SK-N-SH treated with all-trans-retinoic acid at 6 μM for 48 hours (cell line): ENCODE results near the gene ADAMTS2.

ENCODE experiments used
- ATAC-seq: fragments of 200-7000 bp; cut with Tn5 transposase; 3 replicates; pipeline ENCODE4 v1.9.1; 2020; ENCODE audit warnings: mild to moderate bottlenecking, moderate library complexity
- ARNTL ChIP-seq: fragments of 450-650 bp; formaldehyde crosslinking; IDR thresholded peaks from 2 replicates; pipeline ENCODE4 v1.5.0; 2020; ENCODE audit warnings: low read depth, mild to moderate bottlenecking, moderate library complexity, borderline replicate concordance
- BACH2 ChIP-seq: fragments of 250-450 bp; sonication (Bioruptor Pico); IDR thresholded peaks from 2 replicates; pipeline ENCODE4 v1.9.0; 2021; ENCODE audit warnings: mild to moderate bottlenecking, borderline replicate concordance
- CREB5 ChIP-seq: fragments of 250-450 bp; sonication (Bioruptor Pico); IDR thresholded peaks from 2 replicates; pipeline ENCODE4 v1.5.1; 2020; ENCODE audit warnings: low read depth, mild to moderate bottlenecking, moderate library complexity
- CSDC2 ChIP-seq: fragments of 250-450 bp; sonication (Bioruptor Pico); IDR thresholded peaks from 2 replicates; pipeline ENCODE4 v1.5.0; 2020; ENCODE audit warnings: mild to moderate bottlenecking, moderate library complexity
- ESRRG ChIP-seq: fragments of 250-450 bp; sonication (Bioruptor Pico); IDR thresholded peaks from 2 replicates; pipeline ENCODE4 v1.6.1; 2021; ENCODE audit warnings: mild to moderate bottlenecking
- GLIS3 ChIP-seq: fragments of 250-450 bp; sonication (Bioruptor Pico); IDR thresholded peaks from 2 replicates; pipeline ENCODE4 v1.5.0; 2020; ENCODE audit warnings: mild to moderate bottlenecking, moderate library complexity
- ISL1 ChIP-seq: fragments of 250-450 bp; sonication (Bioruptor Pico); IDR thresholded peaks from 2 replicates; pipeline ENCODE4 v2.1.2; 2022; ENCODE audit warnings: mild to moderate bottlenecking, moderate library complexity
- OSR1 ChIP-seq: fragments of 250-450 bp; sonication (Bioruptor Pico); IDR thresholded peaks from 2 replicates; pipeline ENCODE4 v1.8.0; 2022; ENCODE audit warnings: moderate library complexity, mild to moderate bottlenecking, inconsistent platforms
- PATZ1 ChIP-seq: fragments of 250-450 bp; sonication (Bioruptor Pico); IDR thresholded peaks from 2 replicates; pipeline ENCODE4 v1.8.0; 2020; ENCODE audit warnings: mild to moderate bottlenecking, moderate library complexity, borderline replicate concordance
- POU6F1 ChIP-seq: fragments of 250-450 bp; sonication (Bioruptor Pico); IDR thresholded peaks from 2 replicates; pipeline ENCODE4 v1.8.0; 2021; ENCODE audit warnings: low read depth, mild to moderate bottlenecking, moderate library complexity, borderline replicate concordance
- PPARA ChIP-seq: fragments of 250-450 bp; sonication (Bioruptor Pico); IDR thresholded peaks from 2 replicates; pipeline ENCODE4 v1.5.0; 2020; ENCODE audit warnings: mild to moderate bottlenecking, borderline replicate concordance
- SNAI2 ChIP-seq: fragments of 250-450 bp; sonication (Bioruptor Pico); IDR thresholded peaks from 2 replicates; pipeline ENCODE4 v1.5.0; 2020; ENCODE audit warnings: mild to moderate bottlenecking, moderate library complexity
- TCF4 ChIP-seq: fragments of 250-450 bp; sonication (Bioruptor Pico); IDR thresholded peaks from 2 replicates; pipeline ENCODE4 v1.8.0; 2021; ENCODE audit warnings: mild to moderate bottlenecking, moderate library complexity, borderline replicate concordance
- TOX ChIP-seq: fragments of 250-450 bp; sonication (Bioruptor Pico); IDR thresholded peaks from 2 replicates; pipeline ENCODE4 v1.8.0; 2021; ENCODE audit warnings: mild to moderate bottlenecking, moderate library complexity, borderline replicate concordance
- TSHZ2 ChIP-seq: fragments of 250-450 bp; sonication (Bioruptor Pico); IDR thresholded peaks from 2 replicates; pipeline ENCODE4 v1.5.0; 2020; ENCODE audit warnings: mild to moderate bottlenecking, moderate library complexity
- ZC3H10 ChIP-seq: fragments of 250-450 bp; sonication (Bioruptor Pico); IDR thresholded peaks from 2 replicates; pipeline ENCODE4 v1.5.1; 2021; ENCODE audit warnings: mild to moderate bottlenecking, moderate library complexity
- ZFP3 ChIP-seq: fragments of 250-450 bp; sonication (Bioruptor Pico); IDR thresholded peaks from 2 replicates; pipeline ENCODE4 v1.5.0; 2020; ENCODE audit warnings: mild to moderate bottlenecking, moderate library complexity
- ZFP30 ChIP-seq: fragments of 450-650 bp; formaldehyde crosslinking; IDR thresholded peaks from 2 replicates; pipeline ENCODE4 v1.5.0; 2022; ENCODE audit warnings: mild to moderate bottlenecking, moderate library complexity
- ZNF565 ChIP-seq: fragments of 450-650 bp; formaldehyde crosslinking; conservative IDR thresholded peaks from 2 replicates; pipeline ENCODE4 v1.5.0; 2020; ENCODE audit warnings: low read depth, mild to moderate bottlenecking, moderate library complexity
- ZNF70 ChIP-seq: fragments of 450-650 bp; formaldehyde crosslinking; IDR thresholded peaks from 2 replicates; pipeline ENCODE4 v1.5.0; 2020; ENCODE audit warnings: mild to moderate bottlenecking, moderate library complexity
- ZNF8 ChIP-seq: fragments of 450-650 bp; formaldehyde crosslinking; IDR thresholded peaks from 2 replicates; pipeline ENCODE4 v1.5.0; 2020; ENCODE audit warnings: mild to moderate bottlenecking, moderate library complexity

Gene ADAMTS2

GRCh38 chr5:179194201-179194910, 150.9 kb downstream of the ADAMTS2 start:
- TF ChIP-seq PPARA (CRISPR knock-in tag), result no peak
- no peak for TF ChIP-seq BACH2 (CRISPR knock-in tag)
- no peak for TF ChIP-seq ESRRG
- TF ChIP-seq ZC3H10 (CRISPR knock-in tag), result no peak
- no peak for TF ChIP-seq OSR1
- no peak for TF ChIP-seq TSHZ2 (CRISPR knock-in tag)
- TF ChIP-seq ARNTL, result no peak
- ATAC-seq, result no peak

- TF ChIP-seq OSR1, result no peak
- no peak for TF ChIP-seq ZNF8 (CRISPR knock-in tag)
- no peak for TF ChIP-seq SNAI2 (CRISPR knock-in tag)
- no peak for TF ChIP-seq ZC3H10 (CRISPR knock-in tag)
- TF ChIP-seq PATZ1 (CRISPR knock-in tag), result no peak
- TF ChIP-seq ZFP3 (CRISPR knock-in tag), result no peak
- TF ChIP-seq ARNTL, result no peak
- no peak for TF ChIP-seq TCF4 (CRISPR knock-in tag)
- TF ChIP-seq TOX (CRISPR knock-in tag), result no peak
- no peak for TF ChIP-seq ISL1 (CRISPR knock-in tag)
- no peak for TF ChIP-seq CREB5 (CRISPR knock-in tag)
- no peak for TF ChIP-seq GLIS3 (CRISPR knock-in tag)
- TF ChIP-seq CSDC2 (CRISPR knock-in tag), result no peak
- TF ChIP-seq POU6F1 (CRISPR knock-in tag), result no peak
- no peak for TF ChIP-seq ZFP30 (CRISPR knock-in tag)
- ATAC-seq, result no peak
These were observed 151.5 kb downstream of the ADAMTS2 start for GRCh38 chr5:179193746-179194145.

GRCh38 chr5:179192891-179193470, 152.3 kb downstream of the ADAMTS2 start:
- no peak for ATAC-seq
- no peak for TF ChIP-seq TCF4 (CRISPR knock-in tag)

GRCh38 chr5:179192185-179192890, 152.9 kb downstream of the ADAMTS2 start:
- TF ChIP-seq TOX (CRISPR knock-in tag) (no peak), CREB5 (CRISPR knock-in tag) (no peak), CSDC2 (CRISPR knock-in tag) (no peak), TSHZ2 (CRISPR knock-in tag) (no peak), ISL1 (CRISPR knock-in tag) (no peak), ZFP3 (CRISPR knock-in tag) (no peak), ZFP30 (CRISPR knock-in tag) (no peak), GLIS3 (CRISPR knock-in tag) (no peak), ZNF8 (CRISPR knock-in tag) (no peak), PPARA (CRISPR knock-in tag) (no peak), ZNF70 (CRISPR knock-in tag) (no peak), TCF4 (CRISPR knock-in tag) (no peak), ZC3H10 (CRISPR knock-in tag) (no peak), ZNF565 (no peak)
- no peak for ATAC-seq
